ENCODE results near the gene LTBP1. TPM values are rescaled to one million over a fixed set of nuclear protein-coding genes. Genes with fewer than 3 reads are reported as not detected.
A peak's percentile ranks its signal among the peaks of the same experiment; 100 is the strongest.

LTBP1 gene
- polyA plus RNA-seq, 1 donor (not counting 4 experiments of a cell fraction or from before 2014, with no cell fraction given) = 9.2 TPM

DNA sequence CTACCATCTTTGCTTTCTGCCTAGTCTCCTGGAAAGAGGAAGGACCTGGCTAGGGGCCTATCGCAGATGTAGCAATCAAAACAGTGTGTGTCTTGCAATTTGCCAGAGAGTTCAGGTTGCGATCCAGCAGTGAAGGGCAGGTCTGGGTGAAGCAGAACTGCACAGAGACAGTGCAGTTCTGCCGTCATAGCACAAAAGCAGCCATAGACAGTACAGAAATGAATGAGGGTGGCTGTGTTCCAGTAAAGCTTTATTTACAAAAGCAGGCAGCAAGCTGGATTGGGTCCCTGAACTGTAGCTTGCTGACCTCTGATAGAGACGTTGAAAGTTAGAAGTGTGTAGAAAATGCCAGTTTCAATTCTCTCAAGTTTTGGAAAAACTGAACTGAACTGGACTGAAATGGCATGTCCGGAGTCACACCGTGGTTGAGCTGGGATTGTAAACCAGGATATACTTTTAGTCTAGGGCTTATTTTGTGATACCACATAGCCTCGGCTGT is 186.8 kb downstream of the LTBP1 start:
- Histone ChIP-seq H4K20me1 (ENCODE audit: control insufficient read depth, extremely low read depth, insufficient read depth, low read length) (no peaks in the 10 kb centered on the region), H3K9me1 (ENCODE audit: control insufficient read depth, extremely low read depth, insufficient read depth, low read length) (no peaks in the 10 kb centered on the region), H3K4me3 (ENCODE audit: control insufficient read depth in 2 of 3, extremely low read depth in 1 of 3, insufficient read depth in 2 of 3, low read depth in 1 of 3, low read length in 3 of 3) (no peak overlapping the region), H3K9me3 (ENCODE audit: control insufficient read depth, low read depth, low read length) (no peaks in the 10 kb centered on the region), H3K9ac (ENCODE audit: control insufficient read depth, extremely low read depth, insufficient read depth, low read length) (no peak overlapping the region), H3K4me1 (ENCODE audit: control insufficient read depth, extremely low read depth, insufficient read depth, low read length) (peaks cover 38% of the 10 kb centered on the region), H2AFZ (ENCODE audit: control insufficient read depth, low read length) (no peak overlapping the region), H3K79me2 (ENCODE audit: control insufficient read depth, insufficient read depth, low read length) (no peaks in the 10 kb centered on the region), H3K4me2 (ENCODE audit: control insufficient read depth, extremely low read depth, insufficient read depth, low read depth, low read length) (no peak overlapping the region), H3K27ac (ENCODE audit: control insufficient read depth, insufficient read depth, low read length) (no peak overlapping the region), H3K27me3 (ENCODE audit: control insufficient read depth, extremely low read depth, insufficient read depth, low read length) (no peaks in the 10 kb centered on the region), H3K36me3 (ENCODE audit: control insufficient read depth in 2 of 2, extremely low read depth in 1 of 2, insufficient read depth in 2 of 2, low read length in 2 of 2) (no peaks in the 10 kb centered on the region)
- peak; percentile 5 for FAIRE-seq
- dilution Hi-C loops (cut with MboI; ENCODE audit: extremely low pct_ligation_motif_present, low sequenced_read_pairs) = no loop called here
- no peak for DNase-seq (ENCODE audit: low read depth, low spot score)
- TF ChIP-seq, protein P1, sequence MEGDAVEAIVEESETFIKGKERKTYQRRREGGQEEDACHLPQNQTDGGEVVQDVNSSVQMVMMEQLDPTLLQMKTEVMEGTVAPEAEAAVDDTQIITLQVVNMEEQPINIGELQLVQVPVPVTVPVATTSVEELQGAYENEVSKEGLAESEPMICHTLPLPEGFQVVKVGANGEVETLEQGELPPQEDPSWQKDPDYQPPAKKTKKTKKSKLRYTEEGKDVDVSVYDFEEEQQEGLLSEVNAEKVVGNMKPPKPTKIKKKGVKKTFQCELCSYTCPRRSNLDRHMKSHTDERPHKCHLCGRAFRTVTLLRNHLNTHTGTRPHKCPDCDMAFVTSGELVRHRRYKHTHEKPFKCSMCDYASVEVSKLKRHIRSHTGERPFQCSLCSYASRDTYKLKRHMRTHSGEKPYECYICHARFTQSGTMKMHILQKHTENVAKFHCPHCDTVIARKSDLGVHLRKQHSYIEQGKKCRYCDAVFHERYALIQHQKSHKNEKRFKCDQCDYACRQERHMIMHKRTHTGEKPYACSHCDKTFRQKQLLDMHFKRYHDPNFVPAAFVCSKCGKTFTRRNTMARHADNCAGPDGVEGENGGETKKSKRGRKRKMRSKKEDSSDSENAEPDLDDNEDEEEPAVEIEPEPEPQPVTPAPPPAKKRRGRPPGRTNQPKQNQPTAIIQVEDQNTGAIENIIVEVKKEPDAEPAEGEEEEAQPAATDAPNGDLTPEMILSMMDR (optimal IDR thresholded peaks at IDR 0.05 in 1 of 3, IDR thresholded peaks at IDR 0.05 in 1 of 3, conservative IDR thresholded peaks at IDR 0.05 in 1 of 3; ENCODE audit: extremely low read depth in 1 of 3, insufficient read depth in 2 of 3, low read length in 3 of 3) = no peak
- no peak for TF ChIP-seq EZH2 (IDR thresholded peaks at IDR 0.05; ENCODE audit: low read length)

DNA sequence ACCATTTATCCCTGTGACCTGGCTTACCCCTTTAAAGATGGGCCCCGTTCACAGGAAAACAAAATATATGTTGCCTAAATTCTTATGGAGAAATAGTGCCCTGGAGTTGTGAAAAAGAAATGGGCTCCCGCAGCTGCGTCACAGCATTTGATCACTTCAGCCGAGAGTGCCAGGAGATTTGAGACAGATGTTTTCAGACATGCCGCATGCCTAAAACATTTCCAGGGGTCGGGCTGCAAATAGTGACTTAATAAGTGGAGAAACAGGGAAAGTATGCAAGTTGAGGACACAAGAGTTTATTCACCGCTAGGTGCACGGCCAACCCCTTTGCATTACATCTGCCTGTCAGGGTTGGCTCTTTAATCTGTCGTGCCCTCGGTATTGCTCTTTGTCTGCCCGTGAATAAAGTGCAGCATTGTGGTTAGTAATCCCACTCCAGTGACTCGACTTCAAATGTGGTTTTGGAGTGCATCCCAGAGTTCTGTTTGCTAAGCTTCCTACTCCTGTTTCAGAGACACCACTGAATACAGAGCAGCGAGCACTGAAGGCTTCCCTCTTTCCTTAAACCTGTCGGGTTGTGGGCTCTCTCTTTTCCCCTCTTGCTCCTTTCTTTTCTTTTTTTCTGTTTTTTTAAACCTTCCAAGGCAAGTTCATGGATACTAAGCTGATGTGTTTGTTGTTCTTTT is 187.5 kb downstream of the LTBP1 start:
- DNase-seq (ENCODE audit: low read depth, low spot score) = no peak
- H3K27me3 ChIP-seq (ENCODE audit: control insufficient read depth, extremely low read depth, insufficient read depth, low read length) = no peaks in the 10 kb centered on the region
- H3K9me1 ChIP-seq (ENCODE audit: control insufficient read depth, extremely low read depth, insufficient read depth, low read length) = no peaks in the 10 kb centered on the region
- no peaks in the 10 kb centered on the region for H3K36me3 ChIP-seq (ENCODE audit: control insufficient read depth in 2 of 2, extremely low read depth in 1 of 2, insufficient read depth in 2 of 2, low read length in 2 of 2)
- no peaks in the 10 kb centered on the region for H4K20me1 ChIP-seq (ENCODE audit: control insufficient read depth, extremely low read depth, insufficient read depth, low read length)
- no peak overlapping the region for H3K27ac ChIP-seq (ENCODE audit: control insufficient read depth, insufficient read depth, low read length)
- H3K4me3 ChIP-seq (ENCODE audit: control insufficient read depth in 2 of 3, extremely low read depth in 1 of 3, insufficient read depth in 2 of 3, low read depth in 1 of 3, low read length in 3 of 3) = no peak overlapping the region
- H3K4me2 ChIP-seq (ENCODE audit: control insufficient read depth, extremely low read depth, insufficient read depth, low read depth, low read length) = peak overlapping the region; percentile 58
- TF ChIP-seq, protein P1 (optimal IDR thresholded peaks at IDR 0.05 in 1 of 3, IDR thresholded peaks at IDR 0.05 in 1 of 3, conservative IDR thresholded peaks at IDR 0.05 in 1 of 3; ENCODE audit: extremely low read depth in 1 of 3, insufficient read depth in 2 of 3, low read length in 3 of 3) = peak in 2 of 3 experiments; percentile 16 to 35
- no peak for TF ChIP-seq EZH2 (IDR thresholded peaks at IDR 0.05; ENCODE audit: low read length)
- dilution Hi-C loops (cut with MboI; ENCODE audit: extremely low pct_ligation_motif_present, low sequenced_read_pairs) = no loop called here
- H3K9me3 ChIP-seq (ENCODE audit: control insufficient read depth, low read depth, low read length) = no peaks in the 10 kb centered on the region
- peaks cover 38% of the 10 kb centered on the region for H3K4me1 ChIP-seq (ENCODE audit: control insufficient read depth, extremely low read depth, insufficient read depth, low read length)
- peak; percentile 95 for FAIRE-seq
- no peaks in the 10 kb centered on the region for H3K79me2 ChIP-seq (ENCODE audit: control insufficient read depth, insufficient read depth, low read length)
- no peak overlapping the region for H2AFZ ChIP-seq (ENCODE audit: control insufficient read depth, low read length)
- no peak overlapping the region for H3K9ac ChIP-seq (ENCODE audit: control insufficient read depth, extremely low read depth, insufficient read depth, low read length)

Data from keratinocyte (primary cell).